ENCODE results near the gene PLCB1. TPM values are rescaled to one million over a fixed set of nuclear protein-coding genes. Genes with fewer than 3 reads are reported as not detected.

The PLCB1 gene
- polyA plus RNA-seq, 1 donor (not counting 4 experiments of a cell fraction or from before 2014, with no cell fraction given) = 0.37 TPM

- Histone ChIP-seq H4K20me1 (ENCODE audit: control insufficient read depth, extremely low read depth, insufficient read depth, low read length) (no peaks in the 10 kb centered on the region), H3K9ac (ENCODE audit: control insufficient read depth, extremely low read depth, insufficient read depth, low read length) (no peak overlapping the region), H3K4me1 (ENCODE audit: control insufficient read depth, extremely low read depth, insufficient read depth, low read length) (no peaks in the 10 kb centered on the region), H3K9me1 (ENCODE audit: control insufficient read depth, extremely low read depth, insufficient read depth, low read length) (no peaks in the 10 kb centered on the region), H3K27me3 (ENCODE audit: control insufficient read depth, extremely low read depth, insufficient read depth, low read length) (no peaks in the 10 kb centered on the region), H3K9me3 (ENCODE audit: control insufficient read depth, low read depth, low read length) (no peaks in the 10 kb centered on the region), H3K4me3 (ENCODE audit: control insufficient read depth in 2 of 3, extremely low read depth in 1 of 3, insufficient read depth in 2 of 3, low read depth in 1 of 3, low read length in 3 of 3) (no peak overlapping the region), H3K4me2 (ENCODE audit: control insufficient read depth, extremely low read depth, insufficient read depth, low read depth, low read length) (no peak overlapping the region), H3K79me2 (ENCODE audit: control insufficient read depth, insufficient read depth, low read length) (no peaks in the 10 kb centered on the region), H2AFZ (ENCODE audit: control insufficient read depth, low read length) (no peak overlapping the region), H3K36me3 (ENCODE audit: control insufficient read depth in 2 of 2, extremely low read depth in 1 of 2, insufficient read depth in 2 of 2, low read length in 2 of 2) (no peaks in the 10 kb centered on the region), H3K27ac (ENCODE audit: control insufficient read depth, insufficient read depth, low read length) (no peak overlapping the region)
- FAIRE-seq (no peak), DNase-seq (ENCODE audit: low read depth, low spot score) (no peak)
- TF ChIP-seq EZH2 (IDR thresholded peaks at IDR 0.05; ENCODE audit: low read length) (no peak), CTCF (optimal IDR thresholded peaks at IDR 0.05 in 1 of 3, IDR thresholded peaks at IDR 0.05 in 1 of 3, conservative IDR thresholded peaks at IDR 0.05 in 1 of 3; ENCODE audit: extremely low read depth in 1 of 3, insufficient read depth in 2 of 3, low read length in 3 of 3) (no peak)
- dilution Hi-C loops (cut with MboI; ENCODE audit: extremely low pct_ligation_motif_present, low sequenced_read_pairs) = no loop called here
Observed at GRCh38 chr20:8766868-8767390, 634.9 kb downstream of the PLCB1 start.

- Histone ChIP-seq H3K4me1 (ENCODE audit: control insufficient read depth, extremely low read depth, insufficient read depth, low read length) (no peaks in the 10 kb centered on the region), H4K20me1 (ENCODE audit: control insufficient read depth, extremely low read depth, insufficient read depth, low read length) (no peaks in the 10 kb centered on the region), H3K27ac (ENCODE audit: control insufficient read depth, insufficient read depth, low read length) (no peak overlapping the region), H2AFZ (ENCODE audit: control insufficient read depth, low read length) (no peak overlapping the region), H3K4me3 (ENCODE audit: control insufficient read depth in 2 of 3, extremely low read depth in 1 of 3, insufficient read depth in 2 of 3, low read depth in 1 of 3, low read length in 3 of 3) (no peak overlapping the region), H3K79me2 (ENCODE audit: control insufficient read depth, insufficient read depth, low read length) (no peaks in the 10 kb centered on the region), H3K9ac (ENCODE audit: control insufficient read depth, extremely low read depth, insufficient read depth, low read length) (no peak overlapping the region), H3K27me3 (ENCODE audit: control insufficient read depth, extremely low read depth, insufficient read depth, low read length) (no peaks in the 10 kb centered on the region), H3K9me3 (ENCODE audit: control insufficient read depth, low read depth, low read length) (no peaks in the 10 kb centered on the region), H3K9me1 (ENCODE audit: control insufficient read depth, extremely low read depth, insufficient read depth, low read length) (no peaks in the 10 kb centered on the region), H3K36me3 (ENCODE audit: control insufficient read depth in 2 of 2, extremely low read depth in 1 of 2, insufficient read depth in 2 of 2, low read length in 2 of 2) (no peaks in the 10 kb centered on the region), H3K4me2 (ENCODE audit: control insufficient read depth, extremely low read depth, insufficient read depth, low read depth, low read length) (no peak overlapping the region)
- TF ChIP-seq CTCF (optimal IDR thresholded peaks at IDR 0.05 in 1 of 3, IDR thresholded peaks at IDR 0.05 in 1 of 3, conservative IDR thresholded peaks at IDR 0.05 in 1 of 3; ENCODE audit: extremely low read depth in 1 of 3, insufficient read depth in 2 of 3, low read length in 3 of 3) = no peak
- TF ChIP-seq EZH2 (IDR thresholded peaks at IDR 0.05; ENCODE audit: low read length) = no peak
- FAIRE-seq = no peak
- dilution Hi-C loops (cut with MboI; ENCODE audit: extremely low pct_ligation_motif_present, low sequenced_read_pairs) = no loop called here
- no peak for DNase-seq (ENCODE audit: low read depth, low spot score)
Observed at GRCh38 chr20:8774412-8774811, 642.3 kb downstream of the PLCB1 start.

All from keratinocyte (primary cell).